PC-9 (cell line): ENCODE data around the gene DDX17. TPM values are rescaled to one million over a fixed set of nuclear protein-coding genes. Genes with fewer than 3 reads are reported as not detected.
A peak's percentile ranks its signal among the peaks of the same experiment; 100 is the strongest.

Experiments
- BruUV-seq: library from RNA; stranded (reverse); fragments of 400-500 nt; replicated peaks from 2 replicates; lab custom pipeline; 2021; lab: Mats Ljungman, UMichigan
- CTCF ChIA-PET: fragments of 300-600 bp; sonication (Branson Sonifier 250); formaldehyde crosslinking; loops from one replicate; lab custom pipeline; 2022; ENCODE audit warnings: antibody characterized with exemption; lab: Charles Lee
- POLR2A ChIA-PET: fragments of 300-600 bp; sonication (Branson Sonifier 250); formaldehyde crosslinking; loops from one replicate; lab custom pipeline; 2022; ENCODE audit warnings: antibody characterized with exemption; ENCODE audit not compliant: unreplicated experiment; lab: Charles Lee
- DNase-seq, 2 experiments: peaks; one replicate each; pipeline versions ENCODE4 v3.0.0 to v3.0.0-alpha.2; 2015 to 2022; ENCODE audit warnings: mixed read lengths in 1 of 2
- H2AFZ ChIP-seq: fragments of 200-600 bp; sonication (generic); 2 replicates; pipeline ENCODE4 v1.8.1; 2017; ENCODE audit warnings: antibody characterized with exemption
- H3F3A ChIP-seq: fragments of 200-600 bp; sonication (generic); 2 replicates; pipeline ENCODE4 v1.8.1; 2017; ENCODE audit warnings: antibody characterized with exemption, mild to moderate bottlenecking, low read depth; ENCODE audit not compliant: insufficient read depth
- H3K27ac ChIP-seq: fragments of 200-600 bp; sonication (generic); 2 replicates; pipeline ENCODE4 v1.6.1; 2016; ENCODE audit warnings: mixed run types
- H3K27me3 ChIP-seq: fragments of 200-600 bp; sonication (generic); 2 replicates; pipeline ENCODE4 v1.6.1; 2016; ENCODE audit warnings: low read depth, mixed run types; ENCODE audit not compliant: insufficient read depth
- H3K36me3 ChIP-seq: fragments of 200-600 bp; sonication (generic); 2 replicates; pipeline ENCODE4 v1.6.1; 2016; ENCODE audit warnings: low read depth, mixed run types
- H3K4me1 ChIP-seq: fragments of 200-600 bp; sonication (generic); replicated peaks from 2 replicates; pipeline ENCODE4 v1.6.1; 2016; ENCODE audit warnings: mixed run types; ENCODE audit not compliant: insufficient read depth
- H3K4me2 ChIP-seq: fragments of 200-600 bp; sonication (generic); 2 replicates; pipeline ENCODE4 v1.6.1; 2017; ENCODE audit warnings: mixed run types
- H3K4me3 ChIP-seq: fragments of 200-600 bp; sonication (generic); 2 replicates; pipeline ENCODE4 v1.6.1; 2016; ENCODE audit warnings: mixed run types
- H3K79me2 ChIP-seq: fragments of 200-600 bp; sonication (generic); 2 replicates; pipeline ENCODE4 v1.6.1; 2017; ENCODE audit warnings: low read depth, mixed run types
- H3K9me2 ChIP-seq: fragments of 200-600 bp; sonication (generic); 2 replicates; pipeline ENCODE4 v1.8.1; 2017; ENCODE audit warnings: mild to moderate bottlenecking; ENCODE audit not compliant: insufficient read depth
- H3K9me3 ChIP-seq: fragments of 200-600 bp; sonication (generic); 2 replicates; pipeline ENCODE4 v1.8.1; 2016; ENCODE audit warnings: low read depth; ENCODE audit not compliant: insufficient read depth
- H4K20me1 ChIP-seq: fragments of 200-600 bp; sonication (generic); 2 replicates; pipeline ENCODE4 v1.8.1; 2017; ENCODE audit not compliant: insufficient read depth
- CTCF ChIP-seq: fragments of 200-600 bp; sonication (generic); conservative IDR thresholded peaks from 2 replicates; pipeline ENCODE4 v1.6.1; 2017; ENCODE audit warnings: mixed run types, antibody characterized with exemption, mild to moderate bottlenecking, moderate library complexity
- EZH2 ChIP-seq: fragments of 200-600 bp; sonication (generic); IDR thresholded peaks from 2 replicates; pipeline ENCODE4 v1.8.0; 2017; ENCODE audit warnings: antibody characterized with exemption, low read depth
- intact Hi-C: fragments of 100-400 bp; cut with micrococcal nuclease; formaldehyde crosslinking; loops from one replicate; pipeline ENCODE4 v1.10.0; 2022; ENCODE audit not compliant: unreplicated experiment
- total RNA-seq: library from RNA; stranded (reverse); gene quantifications from 2 replicates; pipeline ENCODE4 v1.2.3, GENCODE V29; 2021

DDX17 gene
- total RNA-seq, 1 experiment from 2014 or later: 511 TPM

DNA sequence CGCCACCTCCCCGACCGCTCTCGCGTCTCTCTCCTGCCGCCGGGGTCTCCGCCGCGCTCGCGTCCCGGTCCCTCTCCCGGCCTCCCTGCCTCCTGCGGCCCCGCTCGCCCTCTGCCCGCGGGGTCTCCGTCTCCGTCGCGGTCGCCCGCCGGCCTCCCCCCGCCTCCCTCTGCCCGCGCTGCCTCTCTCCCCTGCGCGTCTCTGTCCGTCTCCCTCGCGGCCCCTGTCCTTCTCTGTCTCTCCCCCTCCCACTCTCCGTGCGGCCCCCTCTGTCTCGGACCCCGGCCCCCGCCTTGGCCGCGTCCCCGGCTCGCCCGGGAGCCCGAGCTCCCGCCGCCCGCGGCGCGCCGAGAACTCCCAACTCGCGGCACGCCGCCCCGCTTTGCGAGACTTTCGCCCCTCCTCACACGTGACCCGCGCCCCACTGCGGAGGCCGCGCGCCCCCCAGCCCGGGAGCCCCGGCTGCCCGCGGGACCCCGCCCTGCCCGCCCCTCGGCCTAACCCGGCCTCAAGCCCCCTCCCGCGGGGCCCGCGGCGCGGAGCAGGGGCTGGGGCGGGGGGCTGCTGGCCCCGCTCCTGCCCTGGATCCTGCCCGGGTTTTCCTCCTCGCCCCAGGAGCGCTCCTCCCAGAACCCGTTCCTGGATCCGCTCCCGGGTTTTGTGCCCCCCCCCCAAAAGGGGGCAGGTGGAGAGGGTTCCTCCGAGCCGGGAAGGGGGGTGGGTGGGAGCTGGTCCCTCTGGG is 50.4 kb downstream of the DDX17 start:
- Histone ChIP-seq H3K4me3 (peak overlapping the region; percentile 58; the same call in 1 of the 2 replicates), H3K36me3 (no peaks in the 10 kb centered on the region), H3K27me3 (peaks cover 58% of the 10 kb centered on the region), H3K4me1 (no peaks in the 10 kb centered on the region), H3K9me3 (no peaks in the 10 kb centered on the region), H4K20me1 (no peaks in the 10 kb centered on the region; the same call in 1 of the 2 replicates), H3F3A (peaks cover 6% of the 10 kb centered on the region; the same call in 1 of the 2 replicates), H2AFZ (peak overlapping the region; percentile 81; the same call in 1 of the 2 replicates), H3K9me2 (no peaks in the 10 kb centered on the region), H3K27ac (no peak overlapping the region), H3K4me2 (peak overlapping the region; percentile 70), H3K79me2 (no peaks in the 10 kb centered on the region)
- ChIA-PET CTCF (no interaction called here), POLR2A (no interaction called here)
- intact Hi-C loops: no loop called here
- peak in 1 of 2 experiments; percentile 42 for DNase-seq
- TF ChIP-seq EZH2 (peak; percentile 93; the same call in 1 of the 2 replicates), CTCF (no peak)
- no TSS peak for BruUV-seq

DNA sequence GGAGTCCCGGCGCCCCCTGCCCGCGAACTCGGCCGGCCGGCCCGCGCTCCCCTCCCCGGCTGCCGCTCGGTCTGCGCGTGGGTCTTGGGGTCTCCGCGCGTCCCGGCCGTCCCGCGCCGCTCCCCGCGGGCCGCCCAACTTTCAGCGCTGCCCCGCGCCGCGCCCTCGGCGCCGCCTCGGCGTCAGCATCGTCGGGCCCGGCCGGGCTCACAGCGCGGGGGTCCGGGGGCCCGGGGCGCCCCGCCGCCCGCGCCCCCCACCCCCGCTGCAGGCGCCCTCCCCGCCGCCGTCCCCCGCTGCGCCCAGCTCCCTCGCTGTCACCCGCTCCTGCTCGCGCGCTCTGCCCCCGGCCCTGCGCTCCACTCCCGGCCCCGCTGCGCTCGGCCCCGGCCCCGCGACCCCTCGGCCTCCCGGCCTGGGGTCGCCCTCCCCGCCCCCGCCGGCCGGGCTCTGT is 51.0 kb downstream of the DDX17 start, which contains the start of gene KCNJ4:
Gene KCNJ4 (minus strand): TSS at position 124 of the 454 bp plus-strand sequence. CDS start 27,067 bp downstream, outside the sequence.
- H2AFZ ChIP-seq: peak within 1 kb of the TSS; percentile 81; the same call in 1 of the 2 replicates
- TF ChIP-seq EZH2 (no peak), CTCF (no peak)
- H3K4me2 ChIP-seq: peak within 1 kb of the TSS; percentile 70
- ChIA-PET POLR2A (no interaction called here), CTCF (no interaction called here)
- H3K4me3 ChIP-seq: peak within 1 kb of the TSS; percentile 58; the same call in 1 of the 2 replicates
- no peaks in the 10 kb centered on the region for H3K9me3 ChIP-seq
- H3K27me3 ChIP-seq: peaks cover 64% of the 10 kb centered on the region
- no peaks in the 10 kb centered on the region for H3K79me2 ChIP-seq
- no peak for DNase-seq
- intact Hi-C loops: no loop called here
- BruUV-seq: no TSS peak
- H3K9me2 ChIP-seq: no peaks in the 10 kb centered on the region
- no peaks in the 10 kb centered on the region for H3K4me1 ChIP-seq
- H3K27ac ChIP-seq: no peak within 1 kb of the TSS
- no peaks in the 10 kb centered on the region; the same call in 1 of the 2 replicates for H3F3A ChIP-seq
- H4K20me1 ChIP-seq: no peaks in the 10 kb centered on the region; the same call in 1 of the 2 replicates
- no peaks in the 10 kb centered on the region for H3K36me3 ChIP-seq

GRCh38 chr22:38454353-38455075 is 51.6 kb downstream of the DDX17 start:
- CTCF ChIA-PET: no interaction called here
- H3K4me3 ChIP-seq: no peak overlapping the region

More at GRCh38 chr22:38454353-38455075, 51.6 kb downstream of the DDX17 start:
- DNase-seq: no peak
- H3K27ac ChIP-seq: no peak overlapping the region
- BruUV-seq: no TSS peak
- peaks cover 69% of the 10 kb centered on the region for H3K27me3 ChIP-seq
- H3K4me1 ChIP-seq: no peaks in the 10 kb centered on the region
- POLR2A ChIA-PET: no interaction called here
- H3K36me3 ChIP-seq: no peaks in the 10 kb centered on the region
- no peak overlapping the region for H3K4me2 ChIP-seq
- no peaks in the 10 kb centered on the region; the same call in 1 of the 2 replicates for H3F3A ChIP-seq
- H3K9me3 ChIP-seq: no peaks in the 10 kb centered on the region
- TF ChIP-seq CTCF: no peak
- peak; percentile 97 for TF ChIP-seq EZH2
- no peak overlapping the region for H2AFZ ChIP-seq
- H3K79me2 ChIP-seq: no peaks in the 10 kb centered on the region
- no peaks in the 10 kb centered on the region; the same call in 1 of the 2 replicates for H4K20me1 ChIP-seq
- intact Hi-C loops: no loop called here
- no peaks in the 10 kb centered on the region for H3K9me2 ChIP-seq
